ENCODE data around the gene MRGPRX3.

GRCh38 chr11:18137186-18137800 is 4.9 kb downstream of the MRGPRX3 start:
- TF ChIP-seq, protein P1, sequence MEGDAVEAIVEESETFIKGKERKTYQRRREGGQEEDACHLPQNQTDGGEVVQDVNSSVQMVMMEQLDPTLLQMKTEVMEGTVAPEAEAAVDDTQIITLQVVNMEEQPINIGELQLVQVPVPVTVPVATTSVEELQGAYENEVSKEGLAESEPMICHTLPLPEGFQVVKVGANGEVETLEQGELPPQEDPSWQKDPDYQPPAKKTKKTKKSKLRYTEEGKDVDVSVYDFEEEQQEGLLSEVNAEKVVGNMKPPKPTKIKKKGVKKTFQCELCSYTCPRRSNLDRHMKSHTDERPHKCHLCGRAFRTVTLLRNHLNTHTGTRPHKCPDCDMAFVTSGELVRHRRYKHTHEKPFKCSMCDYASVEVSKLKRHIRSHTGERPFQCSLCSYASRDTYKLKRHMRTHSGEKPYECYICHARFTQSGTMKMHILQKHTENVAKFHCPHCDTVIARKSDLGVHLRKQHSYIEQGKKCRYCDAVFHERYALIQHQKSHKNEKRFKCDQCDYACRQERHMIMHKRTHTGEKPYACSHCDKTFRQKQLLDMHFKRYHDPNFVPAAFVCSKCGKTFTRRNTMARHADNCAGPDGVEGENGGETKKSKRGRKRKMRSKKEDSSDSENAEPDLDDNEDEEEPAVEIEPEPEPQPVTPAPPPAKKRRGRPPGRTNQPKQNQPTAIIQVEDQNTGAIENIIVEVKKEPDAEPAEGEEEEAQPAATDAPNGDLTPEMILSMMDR (IDR thresholded peaks at IDR 0.05; ENCODE audit: low read length): no peak
- no peak for TF ChIP-seq EZH2 (IDR thresholded peaks at IDR 0.05; ENCODE audit: borderline replicate concordance, low read length)
